Measurements from ENCODE around the gene DEDD. TPM values are rescaled to one million over a fixed set of nuclear protein-coding genes. Genes with fewer than 3 reads are reported as not detected.

The DEDD gene
- total and polyA plus RNA-seq, 2 of the 13 experiments (the other 11 are each of a cell fraction or from before 2014, with no cell fraction given) = 12.6 to 27.8 TPM

- TF ChIP-seq HNF4G (IDR thresholded peaks at IDR 0.05; ENCODE audit: borderline replicate concordance, low read depth, low read length) = no peak
- TF ChIP-seq HNF4G (CRISPR knock-in tag; IDR thresholded peaks at IDR 0.05; ENCODE audit: borderline replicate concordance, low read depth) = 0 out of 2 replicates have a peak, but pooled peaks have one; percentile 13
- peak; percentile 32; the same call in 1 of the 2 replicates for TF ChIP-seq MTF2 (CRISPR knock-in tag; IDR thresholded peaks at IDR 0.05; ENCODE audit: borderline replicate concordance)
- peak; percentile 30; the same call in 1 of the 2 replicates for TF ChIP-seq ARNT2 (CRISPR knock-in tag; IDR thresholded peaks at IDR 0.05; ENCODE audit: low read depth)
- no peak for TF ChIP-seq ZNF83 (CRISPR knock-in tag; IDR thresholded peaks at IDR 0.05; ENCODE audit: borderline replicate concordance)
- TF ChIP-seq ZFP82 (CRISPR knock-in tag; IDR thresholded peaks at IDR 0.05; ENCODE audit: borderline replicate concordance) = 0 out of 2 replicates have a peak, but pooled peaks have one; percentile 24
- peak; percentile 37; the same call in 1 of the 2 replicates for TF ChIP-seq TBX3 (IDR thresholded peaks at IDR 0.05; ENCODE audit: borderline replicate concordance)
- TF ChIP-seq ZNF780A (CRISPR knock-in tag; IDR thresholded peaks at IDR 0.05) = peak; percentile 70
- TF ChIP-seq, protein P1, sequence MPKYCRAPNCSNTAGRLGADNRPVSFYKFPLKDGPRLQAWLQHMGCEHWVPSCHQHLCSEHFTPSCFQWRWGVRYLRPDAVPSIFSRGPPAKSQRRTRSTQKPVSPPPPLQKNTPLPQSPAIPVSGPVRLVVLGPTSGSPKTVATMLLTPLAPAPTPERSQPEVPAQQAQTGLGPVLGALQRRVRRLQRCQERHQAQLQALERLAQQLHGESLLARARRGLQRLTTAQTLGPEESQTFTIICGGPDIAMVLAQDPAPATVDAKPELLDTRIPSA (CRISPR knock-in tag; IDR thresholded peaks at IDR 0.05; ENCODE audit: borderline replicate concordance) = no peak
- TF ChIP-seq ZNF670 (CRISPR knock-in tag; IDR thresholded peaks at IDR 0.05; ENCODE audit: borderline replicate concordance) = 0 out of 2 replicates have a peak, but pooled peaks have one; percentile 17
- TF ChIP-seq ZNF749 (CRISPR knock-in tag; IDR thresholded peaks at IDR 0.05; ENCODE audit: borderline replicate concordance) = 0 out of 2 replicates have a peak, but pooled peaks have one; percentile 63
- no peak for TF ChIP-seq MAFG (CRISPR knock-in tag; IDR thresholded peaks at IDR 0.05)
- no peak for TF ChIP-seq THYN1 (CRISPR knock-in tag; IDR thresholded peaks at IDR 0.05; ENCODE audit: borderline replicate concordance, low read depth)
These were observed 701 bp downstream of the DEDD start (continued) for GRCh38 chr1:161131523-161132409.

Data from HepG2 (cell line).